HEK293 (cell line): ENCODE results near the gene PDK2.

Experiments used
- GLI4 ChIP-seq: fragments of 450-650 bp; formaldehyde crosslinking; IDR thresholded peaks from 2 replicates; pipeline ENCODE4 v1.5.1; 2016; ENCODE audit warnings: missing biosample characterization, missing genetic modification characterization
- SETDB1 ChIP-seq: IDR thresholded peaks from one replicate; pipeline ENCODE4 v1.6.1; 2017; ENCODE audit warnings: mild to moderate bottlenecking, low read length, moderate library complexity, mixed read lengths; ENCODE audit not compliant: insufficient read length
- YY1 ChIP-seq: fragments of 450-650 bp; formaldehyde crosslinking; IDR thresholded peaks from 2 replicates; pipeline ENCODE4 v1.5.1; 2018; ENCODE audit warnings: missing biosample characterization, missing genetic modification characterization
- ZBTB17 ChIP-seq: fragments of 450-650 bp; formaldehyde crosslinking; IDR thresholded peaks from 2 replicates; pipeline ENCODE4 v1.5.1; 2016; ENCODE audit warnings: missing biosample characterization, missing genetic modification characterization
- ZIC2 ChIP-seq: fragments of 450-650 bp; formaldehyde crosslinking; IDR thresholded peaks from 2 replicates; pipeline ENCODE4 v1.5.1; 2016; ENCODE audit warnings: missing biosample characterization, missing genetic modification characterization
- ZNF114 ChIP-seq: fragments of 450-650 bp; formaldehyde crosslinking; IDR thresholded peaks from 2 replicates; pipeline ENCODE4 v1.5.0; 2017; ENCODE audit warnings: missing biosample characterization, missing genetic modification characterization
- ZNF132 ChIP-seq: fragments of 450-650 bp; formaldehyde crosslinking; IDR thresholded peaks from 2 replicates; pipeline ENCODE4 v1.5.1; 2017; ENCODE audit warnings: missing biosample characterization, missing genetic modification characterization, borderline replicate concordance
- ZNF175 ChIP-seq: fragments of 450-650 bp; formaldehyde crosslinking; IDR thresholded peaks from 2 replicates; pipeline ENCODE4 v1.5.1; 2016; ENCODE audit warnings: missing biosample characterization, missing genetic modification characterization
- ZNF214 ChIP-seq: fragments of 450-650 bp; formaldehyde crosslinking; IDR thresholded peaks from 2 replicates; pipeline ENCODE4 v1.5.1; 2017; ENCODE audit warnings: missing biosample characterization, mild to moderate bottlenecking, missing genetic modification characterization, borderline replicate concordance
- ZNF404 ChIP-seq: fragments of 450-650 bp; formaldehyde crosslinking; IDR thresholded peaks from 2 replicates; pipeline ENCODE4 v1.5.1; 2017; ENCODE audit warnings: missing biosample characterization, missing genetic modification characterization
- ZNF423 ChIP-seq: fragments of 450-650 bp; formaldehyde crosslinking; IDR thresholded peaks from 2 replicates; pipeline ENCODE4 v1.5.1; 2016; ENCODE audit warnings: missing biosample characterization, missing genetic modification characterization
- ZNF555 ChIP-seq: fragments of 450-650 bp; formaldehyde crosslinking; conservative IDR thresholded peaks from 2 replicates; pipeline ENCODE4 v1.5.1; 2017; ENCODE audit warnings: missing biosample characterization, mild to moderate bottlenecking, missing genetic modification characterization, inconsistent platforms
- ZNF624 ChIP-seq: fragments of 450-650 bp; formaldehyde crosslinking; IDR thresholded peaks from 2 replicates; pipeline ENCODE4 v1.5.1; 2017; ENCODE audit warnings: missing biosample characterization, missing genetic modification characterization
- ZNF701 ChIP-seq: fragments of 450-650 bp; formaldehyde crosslinking; IDR thresholded peaks from 2 replicates; pipeline ENCODE4 v1.5.1; 2016; ENCODE audit warnings: missing biosample characterization, missing genetic modification characterization
- TF ChIP-seq, protein P1 (sequence below): fragments of 450-650 bp; formaldehyde crosslinking; IDR thresholded peaks from 2 replicates; pipeline ENCODE4 v1.5.1; 2016; ENCODE audit warnings: missing biosample characterization, missing genetic modification characterization
- TF ChIP-seq, protein P2 (sequence below): fragments of 450-650 bp; IDR thresholded peaks from 2 replicates; pipeline ENCODE4 v1.5.1; 2018; ENCODE audit warnings: missing biosample characterization, missing genetic modification characterization
- TF ChIP-seq, protein P3 (sequence below): fragments of 450-650 bp; formaldehyde crosslinking; IDR thresholded peaks from 2 replicates; pipeline ENCODE4 v1.5.1; 2017; ENCODE audit warnings: missing biosample characterization, missing genetic modification characterization
- TF ChIP-seq, protein P4 (sequence below): fragments of 450-650 bp; formaldehyde crosslinking; IDR thresholded peaks from 2 replicates; pipeline ENCODE4 v1.5.1; 2016; ENCODE audit warnings: missing biosample characterization, missing genetic modification characterization
- TF ChIP-seq, protein P5 (sequence below): fragments of 450-650 bp; formaldehyde crosslinking; IDR thresholded peaks from 2 replicates; pipeline ENCODE4 v1.5.1; 2016; ENCODE audit warnings: missing biosample characterization, missing genetic modification characterization
- TF ChIP-seq, protein P6 (sequence below): fragments of 450-650 bp; formaldehyde crosslinking; IDR thresholded peaks from 2 replicates; pipeline ENCODE4 v1.5.1; 2016; ENCODE audit warnings: missing biosample characterization, missing genetic modification characterization
- TF ChIP-seq, protein P7 (sequence below): fragments of 450-650 bp; formaldehyde crosslinking; IDR thresholded peaks from 2 replicates; pipeline ENCODE4 v1.5.1; 2016; ENCODE audit warnings: missing biosample characterization, missing genetic modification characterization
- TF ChIP-seq, protein P8 (sequence below): fragments of 450-650 bp; formaldehyde crosslinking; IDR thresholded peaks from 2 replicates; pipeline ENCODE4 v1.5.1; 2016; ENCODE audit warnings: missing biosample characterization, missing genetic modification characterization, borderline replicate concordance
- TF ChIP-seq, protein P9 (sequence below): fragments of 450-650 bp; formaldehyde crosslinking; IDR thresholded peaks from 2 replicates; pipeline ENCODE4 v1.5.1; 2016; ENCODE audit warnings: missing biosample characterization, missing genetic modification characterization

PDK2 gene

DNA sequence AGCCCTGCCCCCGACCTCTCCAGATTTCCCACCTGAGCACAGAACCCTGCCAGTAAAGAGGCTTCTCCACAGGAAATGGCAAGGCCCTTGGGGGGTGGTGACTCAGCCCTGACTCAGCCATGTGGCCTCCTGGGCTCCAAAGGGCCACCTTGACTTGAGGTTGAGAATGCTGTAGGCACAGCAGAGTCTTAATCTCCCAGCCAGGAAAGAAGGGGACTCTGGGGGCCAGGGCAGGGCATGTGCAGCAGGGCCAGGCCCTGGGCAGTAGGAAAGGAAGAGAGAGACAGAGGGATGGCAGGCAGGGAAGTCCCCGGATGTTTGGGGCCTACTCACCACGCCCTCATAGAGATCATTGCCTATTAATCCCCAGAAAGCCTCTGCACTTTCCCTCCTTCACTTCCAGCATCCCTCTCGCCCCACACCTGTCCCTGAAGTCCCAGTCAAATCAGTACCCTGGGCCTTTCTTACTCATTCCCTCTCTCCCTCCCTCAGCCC lies 44.0 kb upstream of the PDK2 start (continued):
- TF ChIP-seq, protein P1, sequence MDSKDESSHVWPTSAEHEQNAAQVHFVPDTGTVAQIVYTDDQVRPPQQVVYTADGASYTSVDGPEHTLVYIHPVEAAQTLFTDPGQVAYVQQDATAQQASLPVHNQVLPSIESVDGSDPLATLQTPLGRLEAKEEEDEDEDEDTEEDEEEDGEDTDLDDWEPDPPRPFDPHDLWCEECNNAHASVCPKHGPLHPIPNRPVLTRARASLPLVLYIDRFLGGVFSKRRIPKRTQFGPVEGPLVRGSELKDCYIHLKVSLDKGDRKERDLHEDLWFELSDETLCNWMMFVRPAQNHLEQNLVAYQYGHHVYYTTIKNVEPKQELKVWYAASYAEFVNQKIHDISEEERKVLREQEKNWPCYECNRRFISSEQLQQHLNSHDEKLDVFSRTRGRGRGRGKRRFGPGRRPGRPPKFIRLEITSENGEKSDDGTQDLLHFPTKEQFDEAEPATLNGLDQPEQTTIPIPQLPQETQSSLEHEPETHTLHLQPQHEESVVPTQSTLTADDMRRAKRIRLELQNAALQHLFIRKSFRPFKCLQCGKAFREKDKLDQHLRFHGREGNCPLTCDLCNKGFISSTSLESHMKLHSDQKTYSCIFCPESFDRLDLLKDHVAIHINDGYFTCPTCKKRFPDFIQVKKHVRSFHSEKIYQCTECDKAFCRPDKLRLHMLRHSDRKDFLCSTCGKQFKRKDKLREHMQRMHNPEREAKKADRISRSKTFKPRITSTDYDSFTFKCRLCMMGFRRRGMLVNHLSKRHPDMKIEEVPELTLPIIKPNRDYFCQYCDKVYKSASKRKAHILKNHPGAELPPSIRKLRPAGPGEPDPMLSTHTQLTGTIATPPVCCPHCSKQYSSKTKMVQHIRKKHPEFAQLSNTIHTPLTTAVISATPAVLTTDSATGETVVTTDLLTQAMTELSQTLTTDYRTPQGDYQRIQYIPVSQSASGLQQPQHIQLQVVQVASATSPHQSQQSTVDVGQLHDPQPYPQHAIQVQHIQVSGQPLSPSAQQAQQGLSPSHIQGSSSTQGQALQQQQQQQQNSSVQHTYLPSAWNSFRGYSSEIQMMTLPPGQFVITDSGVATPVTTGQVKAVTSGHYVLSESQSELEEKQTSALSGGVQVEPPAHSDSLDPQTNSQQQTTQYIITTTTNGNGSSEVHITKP (tag by site-specific recombination) = 0 out of 2 replicates have a peak, but pooled peaks have one; percentile 21
- no peak for TF ChIP-seq ZNF214 (tag by site-specific recombination)
- no peak for TF ChIP-seq ZNF624
- TF ChIP-seq, protein P2, sequence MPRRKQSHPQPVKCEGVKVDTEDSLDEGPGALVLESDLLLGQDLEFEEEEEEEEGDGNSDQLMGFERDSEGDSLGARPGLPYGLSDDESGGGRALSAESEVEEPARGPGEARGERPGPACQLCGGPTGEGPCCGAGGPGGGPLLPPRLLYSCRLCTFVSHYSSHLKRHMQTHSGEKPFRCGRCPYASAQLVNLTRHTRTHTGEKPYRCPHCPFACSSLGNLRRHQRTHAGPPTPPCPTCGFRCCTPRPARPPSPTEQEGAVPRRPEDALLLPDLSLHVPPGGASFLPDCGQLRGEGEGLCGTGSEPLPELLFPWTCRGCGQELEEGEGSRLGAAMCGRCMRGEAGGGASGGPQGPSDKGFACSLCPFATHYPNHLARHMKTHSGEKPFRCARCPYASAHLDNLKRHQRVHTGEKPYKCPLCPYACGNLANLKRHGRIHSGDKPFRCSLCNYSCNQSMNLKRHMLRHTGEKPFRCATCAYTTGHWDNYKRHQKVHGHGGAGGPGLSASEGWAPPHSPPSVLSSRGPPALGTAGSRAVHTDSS (tag by site-specific recombination) = no peak
- no peak for TF ChIP-seq ZNF132
- no peak for TF ChIP-seq ZNF404 (tag by site-specific recombination)
- TF ChIP-seq SETDB1 = no peak
- TF ChIP-seq ZNF423 = no peak
- TF ChIP-seq, protein P3, sequence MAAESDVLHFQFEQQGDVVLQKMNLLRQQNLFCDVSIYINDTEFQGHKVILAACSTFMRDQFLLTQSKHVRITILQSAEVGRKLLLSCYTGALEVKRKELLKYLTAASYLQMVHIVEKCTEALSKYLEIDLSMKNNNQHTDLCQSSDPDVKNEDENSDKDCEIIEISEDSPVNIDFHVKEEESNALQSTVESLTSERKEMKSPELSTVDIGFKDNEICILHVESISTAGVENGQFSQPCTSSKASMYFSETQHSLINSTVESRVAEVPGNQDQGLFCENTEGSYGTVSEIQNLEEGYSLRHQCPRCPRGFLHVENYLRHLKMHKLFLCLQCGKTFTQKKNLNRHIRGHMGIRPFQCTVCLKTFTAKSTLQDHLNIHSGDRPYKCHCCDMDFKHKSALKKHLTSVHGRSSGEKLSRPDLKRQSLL (tag by site-specific recombination) = no peak
- no peak for TF ChIP-seq YY1 (tag by site-specific recombination)
- TF ChIP-seq ZBTB17 = no peak
- TF ChIP-seq, protein P4, sequence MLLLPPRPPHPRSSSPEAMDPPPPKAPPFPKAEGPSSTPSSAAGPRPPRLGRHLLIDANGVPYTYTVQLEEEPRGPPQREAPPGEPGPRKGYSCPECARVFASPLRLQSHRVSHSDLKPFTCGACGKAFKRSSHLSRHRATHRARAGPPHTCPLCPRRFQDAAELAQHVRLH (tag by site-specific recombination) = no peak
- no peak for TF ChIP-seq ZNF114 (tag by site-specific recombination)
- TF ChIP-seq, protein P5, sequence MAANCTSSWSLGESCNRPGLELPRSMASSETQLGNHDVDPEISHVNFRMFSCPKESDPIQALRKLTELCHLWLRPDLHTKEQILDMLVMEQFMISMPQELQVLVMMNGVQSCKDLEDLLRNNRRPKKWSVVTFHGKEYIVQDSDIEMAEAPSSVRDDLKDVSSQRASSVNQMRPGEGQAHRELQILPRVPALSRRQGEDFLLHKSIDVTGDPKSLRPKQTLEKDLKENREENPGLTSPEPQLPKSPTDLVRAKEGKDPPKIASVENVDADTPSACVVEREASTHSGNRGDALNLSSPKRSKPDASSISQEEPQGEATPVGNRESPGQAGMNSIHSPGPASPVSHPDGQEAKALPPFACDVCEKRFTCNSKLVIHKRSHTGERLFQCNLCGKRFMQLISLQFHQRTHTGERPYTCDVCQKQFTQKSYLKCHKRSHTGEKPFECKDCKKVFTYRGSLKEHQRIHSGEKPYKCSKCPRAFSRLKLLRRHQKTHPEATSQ (tag by site-specific recombination) = no peak
- TF ChIP-seq, protein P6, sequence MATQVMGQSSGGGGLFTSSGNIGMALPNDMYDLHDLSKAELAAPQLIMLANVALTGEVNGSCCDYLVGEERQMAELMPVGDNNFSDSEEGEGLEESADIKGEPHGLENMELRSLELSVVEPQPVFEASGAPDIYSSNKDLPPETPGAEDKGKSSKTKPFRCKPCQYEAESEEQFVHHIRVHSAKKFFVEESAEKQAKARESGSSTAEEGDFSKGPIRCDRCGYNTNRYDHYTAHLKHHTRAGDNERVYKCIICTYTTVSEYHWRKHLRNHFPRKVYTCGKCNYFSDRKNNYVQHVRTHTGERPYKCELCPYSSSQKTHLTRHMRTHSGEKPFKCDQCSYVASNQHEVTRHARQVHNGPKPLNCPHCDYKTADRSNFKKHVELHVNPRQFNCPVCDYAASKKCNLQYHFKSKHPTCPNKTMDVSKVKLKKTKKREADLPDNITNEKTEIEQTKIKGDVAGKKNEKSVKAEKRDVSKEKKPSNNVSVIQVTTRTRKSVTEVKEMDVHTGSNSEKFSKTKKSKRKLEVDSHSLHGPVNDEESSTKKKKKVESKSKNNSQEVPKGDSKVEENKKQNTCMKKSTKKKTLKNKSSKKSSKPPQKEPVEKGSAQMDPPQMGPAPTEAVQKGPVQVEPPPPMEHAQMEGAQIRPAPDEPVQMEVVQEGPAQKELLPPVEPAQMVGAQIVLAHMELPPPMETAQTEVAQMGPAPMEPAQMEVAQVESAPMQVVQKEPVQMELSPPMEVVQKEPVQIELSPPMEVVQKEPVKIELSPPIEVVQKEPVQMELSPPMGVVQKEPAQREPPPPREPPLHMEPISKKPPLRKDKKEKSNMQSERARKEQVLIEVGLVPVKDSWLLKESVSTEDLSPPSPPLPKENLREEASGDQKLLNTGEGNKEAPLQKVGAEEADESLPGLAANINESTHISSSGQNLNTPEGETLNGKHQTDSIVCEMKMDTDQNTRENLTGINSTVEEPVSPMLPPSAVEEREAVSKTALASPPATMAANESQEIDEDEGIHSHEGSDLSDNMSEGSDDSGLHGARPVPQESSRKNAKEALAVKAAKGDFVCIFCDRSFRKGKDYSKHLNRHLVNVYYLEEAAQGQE = no peak
- TF ChIP-seq ZNF555 (tag by site-specific recombination) = no peak
- TF ChIP-seq ZNF701 (tag by site-specific recombination) = no peak
- no peak for TF ChIP-seq GLI4 (tag by site-specific recombination)
- TF ChIP-seq ZNF175 (tag by site-specific recombination) = no peak
- TF ChIP-seq ZIC2 (tag by site-specific recombination) = peak; percentile 93
- TF ChIP-seq, protein P7, sequence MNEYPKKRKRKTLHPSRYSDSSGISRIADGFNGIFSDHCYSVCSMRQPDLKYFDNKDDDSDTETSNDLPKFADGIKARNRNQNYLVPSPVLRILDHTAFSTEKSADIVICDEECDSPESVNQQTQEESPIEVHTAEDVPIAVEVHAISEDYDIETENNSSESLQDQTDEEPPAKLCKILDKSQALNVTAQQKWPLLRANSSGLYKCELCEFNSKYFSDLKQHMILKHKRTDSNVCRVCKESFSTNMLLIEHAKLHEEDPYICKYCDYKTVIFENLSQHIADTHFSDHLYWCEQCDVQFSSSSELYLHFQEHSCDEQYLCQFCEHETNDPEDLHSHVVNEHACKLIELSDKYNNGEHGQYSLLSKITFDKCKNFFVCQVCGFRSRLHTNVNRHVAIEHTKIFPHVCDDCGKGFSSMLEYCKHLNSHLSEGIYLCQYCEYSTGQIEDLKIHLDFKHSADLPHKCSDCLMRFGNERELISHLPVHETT (tag by site-specific recombination) = peak; percentile 23; the same call in 1 of the 2 replicates
- TF ChIP-seq, protein P8, sequence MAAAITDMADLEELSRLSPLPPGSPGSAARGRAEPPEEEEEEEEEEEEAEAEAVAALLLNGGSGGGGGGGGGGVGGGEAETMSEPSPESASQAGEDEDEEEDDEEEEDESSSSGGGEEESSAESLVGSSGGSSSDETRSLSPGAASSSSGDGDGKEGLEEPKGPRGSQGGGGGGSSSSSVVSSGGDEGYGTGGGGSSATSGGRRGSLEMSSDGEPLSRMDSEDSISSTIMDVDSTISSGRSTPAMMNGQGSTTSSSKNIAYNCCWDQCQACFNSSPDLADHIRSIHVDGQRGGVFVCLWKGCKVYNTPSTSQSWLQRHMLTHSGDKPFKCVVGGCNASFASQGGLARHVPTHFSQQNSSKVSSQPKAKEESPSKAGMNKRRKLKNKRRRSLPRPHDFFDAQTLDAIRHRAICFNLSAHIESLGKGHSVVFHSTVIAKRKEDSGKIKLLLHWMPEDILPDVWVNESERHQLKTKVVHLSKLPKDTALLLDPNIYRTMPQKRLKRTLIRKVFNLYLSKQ (tag by site-specific recombination) = no peak
- TF ChIP-seq, protein P9, sequence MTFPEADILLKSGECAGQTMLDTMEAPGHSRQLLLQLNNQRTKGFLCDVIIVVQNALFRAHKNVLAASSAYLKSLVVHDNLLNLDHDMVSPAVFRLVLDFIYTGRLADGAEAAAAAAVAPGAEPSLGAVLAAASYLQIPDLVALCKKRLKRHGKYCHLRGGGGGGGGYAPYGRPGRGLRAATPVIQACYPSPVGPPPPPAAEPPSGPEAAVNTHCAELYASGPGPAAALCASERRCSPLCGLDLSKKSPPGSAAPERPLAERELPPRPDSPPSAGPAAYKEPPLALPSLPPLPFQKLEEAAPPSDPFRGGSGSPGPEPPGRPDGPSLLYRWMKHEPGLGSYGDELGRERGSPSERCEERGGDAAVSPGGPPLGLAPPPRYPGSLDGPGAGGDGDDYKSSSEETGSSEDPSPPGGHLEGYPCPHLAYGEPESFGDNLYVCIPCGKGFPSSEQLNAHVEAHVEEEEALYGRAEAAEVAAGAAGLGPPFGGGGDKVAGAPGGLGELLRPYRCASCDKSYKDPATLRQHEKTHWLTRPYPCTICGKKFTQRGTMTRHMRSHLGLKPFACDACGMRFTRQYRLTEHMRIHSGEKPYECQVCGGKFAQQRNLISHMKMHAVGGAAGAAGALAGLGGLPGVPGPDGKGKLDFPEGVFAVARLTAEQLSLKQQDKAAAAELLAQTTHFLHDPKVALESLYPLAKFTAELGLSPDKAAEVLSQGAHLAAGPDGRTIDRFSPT (tag by site-specific recombination) = peak; percentile 75
